Measurements from ENCODE around the gene MRTO4. TPM values are rescaled to one million over a fixed set of nuclear protein-coding genes. Genes with fewer than 3 reads are reported as not detected.
A peak's percentile ranks its signal among the peaks of the same experiment; 100 is the strongest.
"Not testable (repeated sequence)": the region's sequence is repeated elsewhere in the genome, so short reads cannot be mapped to it uniquely, and the experiment has no call there.

Gene MRTO4
- total RNA-seq, 1 donor from 2014 or later: 15.0 TPM

DNA sequence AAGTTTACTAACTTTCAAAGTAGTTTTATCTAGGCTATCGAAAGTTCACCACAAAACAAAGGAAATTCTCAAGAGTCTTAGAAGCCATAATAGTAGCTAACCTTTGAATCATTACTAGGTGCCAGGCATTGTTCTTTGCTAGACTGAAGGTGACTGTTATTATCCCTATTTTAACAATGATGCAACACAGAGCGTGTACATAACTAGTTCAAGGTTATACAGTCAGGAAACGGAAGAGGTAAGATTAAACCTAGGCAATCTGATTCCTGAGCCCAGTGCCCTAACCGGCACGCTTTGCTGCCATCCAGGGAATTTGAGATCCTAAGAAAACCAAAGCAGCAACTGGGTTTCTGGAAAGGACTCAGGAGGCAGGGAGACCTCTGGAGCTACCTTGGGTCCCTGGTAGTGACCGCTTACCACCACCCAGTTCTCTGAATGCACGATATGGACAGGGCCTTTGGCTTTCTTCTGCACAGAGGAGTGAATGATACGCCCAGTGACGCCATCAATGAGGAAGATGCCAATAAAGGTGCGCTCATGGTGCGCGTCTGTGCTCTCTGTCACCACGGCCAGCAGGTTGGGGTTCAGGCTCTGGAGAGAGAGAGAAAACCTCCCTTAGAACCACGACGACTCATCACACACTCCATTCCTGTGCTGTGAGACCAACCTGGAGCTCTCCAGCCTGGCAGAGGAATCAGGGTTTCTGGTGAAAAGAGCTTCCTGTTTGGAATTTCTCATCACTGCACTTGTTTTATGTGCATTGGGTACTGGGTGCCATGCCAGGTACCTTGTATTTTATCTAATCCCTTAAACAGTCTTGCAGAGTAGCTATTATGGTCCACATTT lies 28.4 kb upstream of the MRTO4 start:
- no peak for DNase-seq

DNA sequence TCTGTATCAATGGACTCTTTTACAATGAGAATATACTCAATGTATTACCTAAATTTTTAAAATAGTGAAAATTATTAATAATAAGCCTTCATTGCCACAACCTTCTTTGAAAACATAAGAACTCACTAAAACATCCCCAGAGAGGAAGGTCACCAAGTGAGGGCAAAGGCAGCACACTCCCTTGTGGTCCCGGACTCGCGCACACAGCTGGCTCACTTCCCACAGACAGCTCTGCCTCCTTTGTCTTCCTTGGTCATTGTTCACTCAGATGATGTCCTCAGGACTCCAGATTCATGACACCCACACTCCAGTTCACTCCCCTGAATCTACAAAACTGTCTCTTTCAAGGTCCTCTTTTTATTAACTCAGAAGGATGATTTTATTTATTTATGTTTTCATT lies 22.4 kb upstream of the MRTO4 start:
- DNase-seq: no peak

DNA sequence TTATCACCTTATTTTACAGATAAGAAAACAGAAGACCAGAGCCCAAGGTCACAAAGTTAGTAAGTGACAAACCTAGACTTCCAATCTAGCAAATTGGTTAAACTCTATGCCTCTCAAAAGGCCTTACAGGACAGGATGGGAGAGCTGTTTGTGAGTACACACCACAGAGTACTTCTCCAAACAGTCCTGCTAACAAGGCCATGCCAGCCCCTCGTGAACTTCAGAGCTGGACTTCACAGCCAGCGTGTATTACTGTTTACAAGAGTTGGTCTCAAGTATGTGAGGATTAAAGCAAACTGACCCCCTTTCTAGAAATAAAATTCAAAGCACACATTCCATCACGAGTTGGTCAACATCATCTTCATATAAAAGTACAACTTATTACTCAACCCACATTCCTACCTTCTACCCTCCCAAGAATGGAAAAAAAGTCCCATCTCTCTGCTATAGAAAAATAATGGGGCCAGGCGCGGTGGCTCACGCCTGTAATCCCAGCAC lies 21.7 kb upstream of the MRTO4 start:
- no peak for DNase-seq

DNA sequence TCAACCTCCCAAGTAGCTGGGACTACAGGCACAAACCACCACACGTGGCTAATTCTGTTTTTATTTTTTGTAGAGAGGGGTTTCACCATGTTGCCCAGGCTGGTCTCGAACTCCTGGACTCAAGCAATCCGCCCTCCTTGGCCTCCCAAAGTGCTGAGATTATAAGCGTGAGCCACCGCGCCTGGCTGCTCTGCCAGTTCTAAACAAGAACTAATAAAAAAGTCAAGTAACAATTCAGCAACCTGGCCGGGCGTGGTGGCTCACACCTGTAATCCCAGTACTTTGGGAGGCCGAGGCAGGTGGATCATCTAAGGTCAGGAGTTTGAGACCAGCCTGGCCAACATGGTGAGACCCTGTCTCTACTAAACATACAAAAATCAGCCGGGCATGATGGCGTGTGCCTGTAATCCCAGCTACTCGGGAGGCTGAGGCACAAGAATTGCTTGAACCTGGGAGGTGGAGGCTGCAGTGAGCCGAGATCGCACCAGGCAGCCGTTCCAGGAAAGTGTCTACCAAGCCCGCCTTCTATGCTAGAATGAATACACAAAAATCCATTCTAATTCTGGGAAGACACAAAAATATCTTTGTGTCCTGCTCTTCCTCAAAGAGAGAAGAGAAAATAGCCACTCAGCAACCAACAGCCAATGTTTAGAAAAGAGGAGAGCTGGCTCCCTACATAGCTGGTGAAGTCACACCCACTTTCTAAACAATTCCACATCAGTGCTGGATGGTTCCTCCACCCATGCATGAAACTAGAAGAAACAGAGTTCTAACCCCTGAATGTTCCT lies 19.7 kb upstream of the MRTO4 start:
- DNase-seq: not testable (repeated sequence)

DNA sequence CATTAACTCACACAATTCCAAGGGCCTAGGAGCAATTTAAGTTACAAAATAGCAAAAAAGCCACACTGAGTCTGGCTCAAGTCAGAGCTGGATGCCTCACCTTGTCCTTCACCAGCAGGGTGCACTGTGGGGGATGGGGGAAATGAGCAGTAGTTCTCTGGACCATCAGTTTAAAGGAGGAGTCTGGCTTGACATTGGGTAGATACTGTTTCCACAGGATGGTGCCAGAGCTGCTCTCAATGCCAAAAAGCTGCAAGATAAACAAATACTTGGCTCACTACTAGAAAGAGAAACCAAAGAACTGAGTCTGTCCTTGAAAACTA lies 19.1 kb upstream of the MRTO4 start:
- DNase-seq: no peak

DNA sequence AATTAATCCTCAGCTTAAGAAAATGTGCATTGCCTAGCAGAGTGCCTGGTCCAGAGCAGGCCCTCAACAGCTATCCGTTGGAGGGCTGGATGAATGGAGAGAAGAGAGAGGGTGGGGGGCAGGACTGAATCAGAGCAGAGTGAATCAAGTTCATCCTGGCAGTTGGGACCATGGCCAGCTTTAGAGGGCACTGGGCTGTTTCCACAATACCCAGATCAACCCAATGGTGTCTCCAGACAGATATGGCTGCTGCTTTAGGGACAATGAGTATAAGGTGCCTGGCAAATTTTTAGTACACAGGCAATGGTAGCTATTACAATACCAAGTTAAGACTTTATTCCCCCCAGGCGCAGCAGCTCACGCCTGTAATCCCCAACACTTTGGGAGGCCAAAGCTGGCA lies 17.4 kb upstream of the MRTO4 start:
- no peak for DNase-seq

DNA sequence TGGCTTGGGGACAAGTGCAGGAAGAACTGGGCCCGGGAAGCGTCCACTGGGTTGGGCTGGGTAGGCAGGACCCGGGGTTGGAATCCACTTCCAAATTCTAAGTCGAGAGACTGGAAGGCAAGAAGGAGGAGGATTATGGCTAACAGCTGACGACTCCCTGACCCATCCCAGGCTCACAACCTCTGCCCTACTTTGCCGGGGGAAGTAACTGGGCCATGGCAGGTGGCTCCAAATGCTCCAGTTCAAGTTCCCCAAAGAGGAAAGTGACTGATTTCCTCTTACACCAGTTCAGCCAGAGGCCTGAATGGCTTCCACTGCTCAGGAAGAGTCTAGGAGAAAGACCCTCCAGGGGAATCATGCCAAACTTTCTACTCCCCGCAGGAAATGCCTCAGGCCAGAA lies 11.7 kb upstream of the MRTO4 start:
- no peak for DNase-seq

DNA sequence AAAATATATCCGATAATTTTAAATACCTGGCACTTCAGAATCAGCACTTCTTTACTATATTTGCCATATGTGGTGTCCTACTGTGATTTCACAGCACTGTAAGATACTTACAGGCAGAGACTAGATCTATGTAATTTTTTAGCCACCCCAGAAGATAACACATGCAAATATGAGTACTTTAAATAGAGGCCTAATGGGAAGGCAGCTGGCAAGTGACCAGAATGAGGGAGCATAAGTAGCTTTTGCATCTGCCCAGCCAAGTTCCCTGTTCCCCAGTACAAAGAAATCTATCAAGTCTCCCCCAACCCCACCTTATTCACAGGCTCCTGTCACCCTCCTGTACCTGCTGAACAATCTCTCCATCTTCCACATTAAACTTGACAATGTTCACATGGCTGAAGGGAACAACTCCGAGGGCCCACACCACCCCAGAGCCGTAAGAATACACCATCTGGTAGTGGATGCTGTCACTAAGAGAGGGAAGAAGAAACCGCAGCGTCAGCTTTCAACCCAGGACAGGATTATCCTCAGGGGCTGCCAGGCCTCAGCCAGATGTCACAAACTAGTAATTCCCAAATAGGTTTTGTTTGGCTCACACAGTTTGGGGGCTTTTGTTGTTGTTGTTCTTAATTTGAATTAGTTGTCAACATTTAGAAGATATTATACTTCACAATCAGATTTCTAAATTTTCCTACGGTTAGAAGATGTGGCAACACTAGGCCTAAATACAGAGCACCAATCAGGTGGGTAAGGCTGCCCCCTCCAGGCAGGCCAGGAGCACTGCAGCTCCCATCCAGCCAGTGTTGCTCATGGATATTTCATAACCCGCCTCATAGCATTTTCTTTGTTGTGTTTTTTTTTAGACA lies 10.7 kb upstream of the MRTO4 start:
- DNase-seq: peak; percentile 66

DNA sequence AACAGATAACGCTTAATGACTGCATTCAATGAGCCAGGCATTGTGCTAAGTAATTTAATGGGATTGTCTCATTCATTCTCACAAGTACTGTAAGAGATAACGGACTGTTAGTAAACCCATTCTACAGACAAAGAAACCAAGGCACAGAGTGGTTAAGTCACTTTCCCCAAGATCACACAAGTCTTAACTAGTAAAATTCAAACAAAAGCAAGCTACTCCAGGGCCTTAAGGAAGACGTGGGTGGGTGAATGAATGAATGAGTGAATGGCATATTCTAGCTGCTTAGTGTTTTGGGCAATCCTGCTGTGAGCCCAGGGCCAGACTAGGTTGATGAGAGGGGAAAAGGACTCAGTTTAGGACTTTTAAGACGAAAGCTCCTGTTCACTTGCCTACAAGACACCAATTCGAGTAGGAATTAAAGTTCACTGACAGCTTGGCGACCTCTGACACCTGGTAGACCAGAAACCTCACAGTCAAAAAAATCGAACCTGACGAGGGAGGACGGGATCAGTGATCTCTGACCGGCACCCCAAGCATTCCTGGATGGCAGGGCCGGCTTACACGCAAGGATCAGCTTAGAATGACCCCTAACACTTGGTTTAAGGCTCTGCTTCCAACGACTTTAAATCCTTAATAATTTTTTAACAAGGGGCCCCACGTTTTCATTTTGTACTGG lies 838 bp upstream of the MRTO4 start:
- no peak for DNase-seq

DNA sequence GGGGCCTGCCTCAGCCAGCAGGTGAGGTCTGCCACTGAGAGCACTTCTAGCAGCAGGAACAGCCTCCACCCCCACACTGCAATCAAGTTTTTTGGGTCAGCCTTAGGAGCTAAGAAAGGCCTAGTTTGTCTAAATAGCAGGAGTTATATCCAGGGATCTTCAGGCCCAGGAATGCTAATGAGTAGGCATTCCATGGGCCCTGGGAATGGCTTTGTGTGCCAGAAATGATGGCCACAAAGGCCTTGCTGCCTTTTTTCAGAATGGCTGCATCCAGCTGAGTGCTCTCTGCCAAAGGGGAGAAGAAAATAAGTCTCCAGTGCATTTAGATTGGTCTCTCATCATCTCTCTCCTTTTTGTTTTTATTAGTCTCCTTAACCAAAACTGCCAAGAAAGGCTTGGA lies 2.8 kb downstream of the MRTO4 start:
- no peak for DNase-seq

DNA sequence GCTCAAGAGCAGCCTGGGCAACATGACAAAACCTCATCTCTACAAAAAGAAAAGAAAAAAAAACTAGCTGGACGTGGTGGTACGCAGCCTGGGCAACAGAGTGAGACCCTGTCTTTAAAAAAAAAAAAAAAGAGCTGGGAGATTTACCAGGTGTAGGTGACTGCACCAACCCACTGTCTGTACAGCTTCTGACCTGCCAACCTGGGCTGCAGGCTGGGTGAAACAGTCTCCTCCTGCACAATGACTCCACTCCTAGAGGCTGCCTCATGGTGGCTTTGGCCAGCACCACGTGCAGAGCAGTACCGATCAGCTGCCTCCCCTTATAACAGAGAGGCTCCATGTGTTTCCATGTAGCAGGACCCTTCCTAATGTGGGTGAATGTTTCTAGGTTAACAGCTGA lies 3.7 kb downstream of the MRTO4 start:
- DNase-seq: no peak

DNA sequence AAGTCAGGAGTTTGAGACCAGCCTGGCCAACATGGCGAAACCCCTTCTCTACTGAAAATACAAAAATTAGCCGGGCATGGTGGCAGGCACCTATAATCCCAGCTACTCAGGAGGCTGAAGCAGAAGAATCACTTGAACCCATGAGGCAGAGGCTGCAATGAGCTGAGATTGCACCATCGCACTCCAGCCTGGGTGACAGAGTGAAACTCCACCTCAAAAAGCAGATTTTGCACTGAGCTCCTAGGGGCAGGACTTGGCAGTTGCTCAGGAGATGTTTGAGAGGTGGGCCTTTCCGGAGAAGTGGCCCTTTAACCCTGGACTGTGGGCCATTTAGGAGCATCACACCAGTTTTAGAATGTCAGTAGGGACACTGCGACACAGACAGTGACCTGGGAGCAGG lies 4.7 kb downstream of the MRTO4 start:
- not testable (repeated sequence) for DNase-seq

DNA sequence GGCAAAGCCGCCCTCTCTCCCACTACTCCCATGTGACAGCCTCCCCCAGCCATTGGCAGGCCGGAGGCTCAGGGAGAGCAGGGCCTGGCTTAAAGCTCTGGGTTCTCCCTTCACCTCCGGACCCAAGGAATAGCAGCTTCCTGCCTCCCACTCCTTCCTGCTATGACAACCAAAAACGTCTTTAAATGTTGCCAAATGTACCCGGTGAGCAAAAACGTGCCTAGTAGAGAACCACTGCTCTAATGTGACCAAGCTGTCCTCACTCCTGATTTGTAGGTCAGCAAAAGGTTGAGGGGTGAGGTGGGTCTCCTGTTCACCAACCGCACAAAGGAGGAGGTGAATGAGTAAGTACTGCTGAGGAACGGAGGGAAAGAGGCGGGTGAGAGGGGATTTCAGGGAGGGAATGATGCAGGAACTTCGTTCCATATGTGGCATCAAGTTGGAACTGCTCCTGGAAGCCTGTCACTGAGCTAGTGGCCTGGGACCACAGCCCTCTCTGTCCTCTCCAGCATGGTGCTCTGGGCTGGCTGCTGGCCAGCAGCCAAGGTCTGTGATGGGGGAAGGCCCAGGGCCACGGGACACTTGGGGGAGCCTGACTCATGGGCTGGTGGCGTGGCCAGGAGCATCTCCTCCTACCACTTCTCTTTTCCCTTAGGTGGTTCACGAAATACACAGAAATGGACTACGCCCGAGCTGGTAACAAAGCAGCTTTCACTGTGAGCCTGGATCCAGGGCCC lies 5.7 kb downstream of the MRTO4 start:
- no peak for DNase-seq

DNA sequence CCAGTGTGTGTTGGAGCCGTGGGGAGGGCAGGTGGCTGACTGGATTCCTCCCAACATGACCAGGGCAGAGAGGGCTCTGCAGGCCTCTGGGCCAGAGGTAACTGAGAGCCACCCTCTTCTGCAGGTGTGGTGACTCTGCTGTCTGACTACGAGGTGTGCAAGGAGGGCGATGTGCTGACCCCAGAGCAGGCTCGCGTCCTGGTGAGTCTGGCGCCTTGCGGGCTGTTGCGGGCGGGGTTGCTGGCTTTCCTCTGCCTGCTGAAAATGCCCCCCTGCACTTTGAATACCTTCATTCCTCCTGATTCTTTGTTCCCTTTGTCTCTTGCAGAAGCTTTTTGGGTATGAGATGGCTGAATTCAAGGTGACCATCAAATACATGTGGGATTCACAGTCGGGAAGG lies 6.7 kb downstream of the MRTO4 start:
- DNase-seq: no peak

DNA sequence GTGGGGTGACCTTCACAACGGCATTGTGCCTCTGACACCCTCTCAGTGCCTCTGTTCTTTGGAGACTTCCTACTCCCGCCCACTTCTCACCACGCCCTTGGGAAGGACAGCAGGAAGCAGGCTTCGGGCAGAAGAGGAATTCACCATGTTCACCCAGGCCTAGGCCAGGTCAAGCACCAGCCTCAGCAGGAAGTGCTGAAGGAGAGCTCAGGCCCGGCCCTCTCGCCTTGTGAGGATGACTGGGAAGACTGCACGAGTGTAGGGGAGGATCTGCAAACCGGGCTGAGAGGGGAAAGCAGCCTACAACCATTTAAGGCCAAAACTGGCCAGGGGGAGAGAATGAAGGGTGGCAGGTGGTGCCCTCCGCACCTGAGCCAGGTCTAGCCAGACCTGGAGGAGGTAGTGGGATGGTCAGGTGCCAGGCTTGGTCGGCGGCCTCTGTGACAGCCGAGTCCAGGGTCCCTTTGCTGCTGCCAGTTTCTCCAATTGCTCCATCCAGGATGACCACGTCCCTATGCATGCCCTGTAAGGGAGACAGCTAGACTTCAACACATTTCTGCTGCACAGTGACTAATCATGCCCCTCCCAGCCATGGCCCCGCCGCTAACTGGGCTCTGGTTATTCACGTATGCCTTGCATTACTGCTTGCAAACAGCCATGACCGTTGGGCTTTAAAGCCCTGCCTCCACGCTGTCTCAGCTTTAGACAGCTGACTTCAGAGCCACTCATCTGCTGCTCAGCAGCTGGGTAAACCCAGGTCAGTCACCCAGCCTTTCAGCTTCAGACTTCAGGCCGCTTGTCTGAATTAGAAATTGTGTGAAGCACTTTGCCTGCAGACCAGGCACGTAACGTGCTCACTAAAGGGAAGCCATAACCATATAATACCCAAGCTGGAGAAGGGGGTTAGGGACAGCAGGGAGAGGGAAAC lies 8.9 kb downstream of the MRTO4 start:
- no peak for DNase-seq

DNA sequence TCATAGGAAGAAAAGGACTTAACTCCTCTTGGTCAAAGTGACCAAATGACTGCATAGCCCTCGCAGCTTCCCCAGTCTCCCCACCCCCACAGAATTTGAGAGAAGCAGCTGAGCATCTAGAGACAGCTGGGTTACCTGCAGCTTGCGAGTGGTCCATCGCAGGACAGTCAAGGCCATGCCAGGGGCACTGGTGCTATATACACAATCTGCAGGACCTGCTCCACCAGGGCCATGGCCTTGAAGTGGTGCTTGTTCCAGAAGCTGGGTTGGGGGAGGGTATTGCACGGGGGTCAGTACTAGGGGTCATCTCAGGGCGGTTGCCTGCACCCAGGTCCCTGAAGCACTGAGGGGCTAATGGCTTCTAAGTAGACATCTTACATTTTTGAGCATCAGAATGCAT lies 10.4 kb downstream of the MRTO4 start:
- no peak for DNase-seq

DNA sequence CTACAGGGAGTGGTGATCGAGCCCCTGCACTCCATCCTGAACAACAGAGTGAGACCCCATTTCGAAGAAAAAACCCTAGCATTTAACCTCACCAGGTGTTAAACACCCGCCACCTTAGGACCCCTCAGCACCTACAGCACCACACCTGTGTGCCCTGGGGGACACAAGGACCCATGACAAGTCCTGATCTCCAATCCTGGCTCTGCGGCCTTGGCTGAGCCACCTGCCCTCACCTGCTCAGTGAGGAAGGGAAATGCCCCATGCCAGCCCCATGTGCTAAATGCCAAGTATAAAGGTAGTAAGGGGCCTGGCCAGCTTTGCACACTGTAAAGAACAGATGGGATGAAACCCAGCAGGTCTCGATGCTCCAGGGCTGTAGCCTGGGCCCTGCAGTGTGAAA lies 11.1 kb downstream of the MRTO4 start:
- DNase-seq: no peak

DNA sequence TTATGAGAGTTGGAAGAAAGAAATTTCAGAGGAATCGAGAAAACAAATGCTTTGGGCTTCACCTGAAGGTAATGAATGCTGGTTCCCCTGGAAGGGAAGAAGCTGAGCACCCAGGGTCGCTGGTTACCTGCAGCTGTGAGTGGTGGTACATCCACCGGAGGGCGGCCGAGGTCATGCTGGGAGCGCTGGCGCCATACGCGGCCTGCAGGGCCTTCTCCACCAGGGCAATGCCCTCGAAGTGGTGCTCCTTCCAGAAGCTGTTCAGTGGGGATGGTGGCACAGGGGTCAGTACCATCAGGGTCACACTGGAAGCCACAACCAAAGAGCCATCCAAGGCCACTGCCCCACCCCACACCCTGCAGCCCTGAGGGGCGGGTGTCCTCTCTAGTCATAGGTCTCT lies 16.8 kb downstream of the MRTO4 start:
- DNase-seq: no peak

DNA sequence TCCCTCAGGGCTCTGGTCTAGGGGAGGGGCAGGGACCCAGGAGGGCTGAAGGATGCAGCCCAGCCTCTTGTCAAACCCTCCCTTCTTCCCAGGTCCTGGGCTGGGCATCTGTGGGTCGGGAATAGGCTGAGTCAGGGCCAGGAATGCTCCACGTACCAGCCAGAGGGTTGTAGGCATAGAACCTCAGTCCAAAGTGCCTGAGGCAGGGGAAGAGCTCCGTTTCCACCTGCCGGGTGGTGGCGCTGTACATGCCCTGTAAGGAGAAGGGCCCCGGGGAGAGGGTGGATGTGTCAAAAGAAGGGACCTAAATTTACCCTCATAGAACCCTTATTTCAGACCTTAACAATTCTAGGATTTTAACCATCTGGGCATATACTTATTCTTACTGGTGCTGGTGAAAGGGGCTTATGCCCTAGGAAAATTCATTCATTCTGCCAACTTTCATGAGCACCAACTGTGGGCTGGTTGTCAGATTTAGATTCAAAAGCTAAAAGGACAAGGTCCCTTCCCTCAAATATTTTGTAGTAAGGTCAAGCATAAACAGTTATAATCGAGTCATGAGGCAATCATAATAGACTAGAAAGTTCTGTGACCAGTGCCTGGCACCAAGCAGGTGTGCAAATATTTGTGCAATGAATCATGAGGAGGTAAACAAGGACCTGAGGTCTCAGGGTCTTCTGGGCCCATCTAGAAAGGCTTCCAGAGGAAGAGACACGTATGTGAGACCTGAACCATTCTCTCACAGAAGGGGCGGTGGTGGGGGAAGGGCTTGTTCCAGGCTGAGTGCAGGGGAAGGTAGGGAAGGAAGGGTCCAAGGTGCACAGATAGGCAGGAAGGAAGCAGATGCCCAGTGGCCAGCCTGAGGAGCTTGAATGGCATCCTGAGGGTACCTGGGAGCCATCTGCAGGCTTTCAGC lies 18.1 kb downstream of the MRTO4 start:
- not testable (repeated sequence) for DNase-seq
